Esophagus muscularis mucosa (tissue), 4 donors: ENCODE measurements around the gene ZDHHC12. TPM values are rescaled to one million over a fixed set of nuclear protein-coding genes. Genes with fewer than 3 reads are reported as not detected.

Experiments
- small RNA-seq, 3 donors: library from RNA; depleted of rRNA; stranded (forward); fragments of <200 nt; gene quantifications; one replicate each; pipeline ENCODE3, GENCODE V24; 2016
- total RNA-seq, 4 donors: library from RNA; depleted of rRNA; stranded (reverse); fragments of >200 nt; gene quantifications; one replicate each; pipeline versions ENCODE4 v1.1.0 to v1.2.1, GENCODE V29; 2016

The ZDHHC12 gene
- total RNA-seq, 4 donors from 2014 or later: 23.3 to 35.7 (median 29.8) TPM

Small RNA genes lying within 50 kb of the gene (small RNA-seq; reads per million reads assigned to genes)
- gene RF00017 (0 reads per million in 3 donors), gene RN7SL560P (0 reads per million in 3 donors)

Other genes with a start within 250 kb of the ZDHHC12 start
- 10 to 100 TPM; 18.3 to 27.8 (median 20.5) TPM for gene GLE1, start 219.4 kb downstream of the ZDHHC12 start, total RNA-seq
- gene SPTAN1, start 171.5 kb downstream of the ZDHHC12 start, total RNA-seq: 100 to 1,000 TPM; 204 to 368 (median 348) TPM
- 10 to 100 TPM; 27.8 to 54.8 (median 39.2) TPM for gene DYNC2I2, start 67.3 kb downstream of the ZDHHC12 start, total RNA-seq
- gene SET, start 34.9 kb downstream of the ZDHHC12 start, total RNA-seq: 100 to 1,000 TPM; 170 to 239 (median 205) TPM
- gene PKN3, start 21.6 kb downstream of the ZDHHC12 start, total RNA-seq: 1 to 10 TPM; 4.0 to 10.0 (median 7.6) TPM
- gene ZER1, start 47.8 kb upstream of the ZDHHC12 start, total RNA-seq: 100 to 1,000 TPM in 1 of 4 donors, 10 to 100 TPM in 3; 56.5 to 114 (median 79.4) TPM
- 10 to 100 TPM; 12.4 to 20.8 (median 16.1) TPM for gene TBC1D13, start 63.1 kb upstream of the ZDHHC12 start, total RNA-seq
- 10 to 100 TPM; 21.4 to 44.5 (median 37.5) TPM for gene ENDOG, start 94.4 kb upstream of the ZDHHC12 start, total RNA-seq
- 10 to 100 TPM; 15.3 to 36.5 (median 19.8) TPM for gene SPOUT1, start 105.7 kb upstream of the ZDHHC12 start, total RNA-seq
- 1 to 10 TPM; 4.3 to 8.4 (median 6.2) TPM for gene KYAT1, start 157.8 kb upstream of the ZDHHC12 start, total RNA-seq
- gene LRRC8A, start 158.0 kb upstream of the ZDHHC12 start, total RNA-seq: 10 to 100 TPM; 39.5 to 94.2 (median 55.6) TPM
- 10 to 100 TPM; 10.4 to 22.3 (median 12.0) TPM for gene PHYHD1, start 196.9 kb upstream of the ZDHHC12 start, total RNA-seq
- 10 to 100 TPM; 10.4 to 20.7 (median 14.1) TPM for gene DOLK, start 223.5 kb upstream of the ZDHHC12 start, total RNA-seq
- 10 to 100 TPM; 22.9 to 34.0 (median 29.4) TPM for gene NUP188, start 223.6 kb upstream of the ZDHHC12 start, total RNA-seq